Colon (tissue), 2 donors: ENCODE results near the gene KCNH4.

Experiments used
- FAIRE-seq: peaks from 2 replicates; lab custom pipeline; 2012; peaks lifted over from hg19 to GRCh38; lab: Jason Lieb, UNC
- donor health status: control.
- donor health status: control.

The KCNH4 gene

GRCh38 chr17:42135664-42136653, 45.0 kb downstream of the KCNH4 start:
- FAIRE-seq = peak; percentile 18

GRCh38 chr17:42135151-42135550, 45.8 kb downstream of the KCNH4 start:
- no peak for FAIRE-seq

GRCh38 chr17:42133461-42134041, 47.4 kb downstream of the KCNH4 start:
- no peak for FAIRE-seq

GRCh38 chr17:42132941-42133340, 48.0 kb downstream of the KCNH4 start:
- no peak for FAIRE-seq

- no peak for FAIRE-seq
Observed at GRCh38 chr17:42131981-42132432, 48.9 kb downstream of the KCNH4 start.

GRCh38 chr17:42131232-42131631, 49.7 kb downstream of the KCNH4 start:
- FAIRE-seq = no peak

GRCh38 chr17:42130310-42130936, 50.5 kb downstream of the KCNH4 start:
- no peak for FAIRE-seq

GRCh38 chr17:42129109-42129837, 51.7 kb downstream of the KCNH4 start:
- no peak for FAIRE-seq

GRCh38 chr17:42127414-42127813, 53.5 kb downstream of the KCNH4 start:
- FAIRE-seq = no peak

GRCh38 chr17:42126836-42127235, 54.1 kb downstream of the KCNH4 start:
- FAIRE-seq = no peak

GRCh38 chr17:42125565-42125964, 55.4 kb downstream of the KCNH4 start:
- no peak for FAIRE-seq

GRCh38 chr17:42124256-42124655, 56.7 kb downstream of the KCNH4 start:
- no peak for FAIRE-seq

- FAIRE-seq = no peak
Observed at GRCh38 chr17:42122371-42123303, 58.3 kb downstream of the KCNH4 start, which contains the start of gene HSPB9. HSPB9 (plus strand) TSS chr17:42122804; CDS start chr17:42122851, 47 bp downstream.

GRCh38 chr17:42120770-42121769, 59.9 kb downstream of the KCNH4 start, which contains the start of gene KAT2A:
KAT2A (minus strand) TSS chr17:42121367; CDS start chr17:42121304, 63 bp downstream.
- FAIRE-seq = no peak

GRCh38 chr17:42120161-42120769, 60.7 kb downstream of the KCNH4 start:
- no peak for FAIRE-seq

- FAIRE-seq = no peak
Observed at GRCh38 chr17:42119301-42119700, 61.6 kb downstream of the KCNH4 start.

- FAIRE-seq = no peak
Observed at GRCh38 chr17:42118545-42118944, 62.4 kb downstream of the KCNH4 start.

GRCh38 chr17:42118126-42118510, 62.8 kb downstream of the KCNH4 start:
- FAIRE-seq = no peak
